Activated CD8-positive, alpha-beta memory T cell treated with anti-CD3 and anti-CD28 coated beads for 48 hours (primary cell): Measurements from ENCODE around the gene TMEM45A.
"Not testable (repeated sequence)": the region's sequence is repeated elsewhere in the genome, so short reads cannot be mapped to it uniquely, and the experiment has no call there.

Experiments used
- DNase-seq, 3 experiments: peaks; one replicate each; pipeline ENCODE4 v3.0.0-alpha.2; 2020; ENCODE audit warnings: low read depth in 2 of 3, low spot score in 2 of 3

TMEM45A gene

DNA sequence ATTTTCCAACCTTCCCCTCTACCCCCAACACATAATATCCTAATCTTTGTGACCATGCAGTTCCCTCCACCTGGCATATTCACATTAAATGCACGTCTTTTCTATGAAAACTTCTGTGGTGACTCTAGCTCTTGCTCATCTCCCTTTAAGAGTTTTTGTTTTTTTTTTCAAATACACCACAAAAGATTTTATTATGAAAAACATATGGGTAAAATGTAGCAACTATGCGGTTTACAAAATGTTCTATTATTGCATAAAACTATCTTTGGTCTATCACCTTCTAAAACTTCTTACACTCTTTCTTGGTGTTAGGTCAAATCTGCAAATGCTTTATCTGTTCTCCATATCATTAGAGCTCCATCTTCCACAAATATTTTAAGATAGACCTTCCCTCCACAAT lies 78.4 kb downstream of the TMEM45A start:
- DNase-seq = no peak

DNA sequence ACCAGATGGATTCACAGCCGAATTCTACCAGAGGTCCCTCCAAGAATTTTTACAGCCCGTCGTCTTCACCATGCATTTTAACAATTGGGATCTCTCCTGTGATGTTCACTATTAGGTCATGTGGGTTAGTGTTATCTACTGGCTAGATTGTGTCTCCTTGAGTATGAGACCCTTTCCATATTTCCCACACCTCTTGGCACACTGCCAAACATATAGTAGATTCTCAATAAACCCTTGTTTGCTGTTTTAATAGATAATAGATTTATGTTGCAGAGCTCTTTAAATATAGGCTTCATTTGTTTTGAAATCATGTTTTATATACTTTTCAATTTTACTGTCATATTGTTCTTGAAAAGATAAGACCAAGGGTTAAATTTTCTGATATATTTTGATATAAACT lies 82.1 kb downstream of the TMEM45A start:
- DNase-seq = no peak

DNA sequence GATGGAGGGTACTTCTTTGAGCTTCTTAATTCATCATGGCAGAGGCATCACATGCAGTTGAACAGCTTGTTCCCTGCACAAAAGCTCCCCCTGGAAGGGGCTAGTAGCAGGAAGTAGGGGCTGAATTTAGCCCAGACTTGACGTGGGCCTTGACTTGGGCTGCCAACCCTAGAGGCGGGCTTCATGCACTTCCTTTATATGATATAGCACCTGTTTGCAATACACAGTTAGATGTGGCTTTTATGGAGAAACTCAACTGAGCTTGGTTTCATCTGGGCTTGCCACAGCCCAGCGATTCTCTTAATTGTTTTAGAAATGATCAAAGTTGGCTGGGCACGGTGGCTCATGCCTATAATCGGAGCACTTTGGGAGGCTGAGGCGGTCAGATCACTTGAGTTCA lies 83.3 kb downstream of the TMEM45A start:
- DNase-seq = no peak

DNA sequence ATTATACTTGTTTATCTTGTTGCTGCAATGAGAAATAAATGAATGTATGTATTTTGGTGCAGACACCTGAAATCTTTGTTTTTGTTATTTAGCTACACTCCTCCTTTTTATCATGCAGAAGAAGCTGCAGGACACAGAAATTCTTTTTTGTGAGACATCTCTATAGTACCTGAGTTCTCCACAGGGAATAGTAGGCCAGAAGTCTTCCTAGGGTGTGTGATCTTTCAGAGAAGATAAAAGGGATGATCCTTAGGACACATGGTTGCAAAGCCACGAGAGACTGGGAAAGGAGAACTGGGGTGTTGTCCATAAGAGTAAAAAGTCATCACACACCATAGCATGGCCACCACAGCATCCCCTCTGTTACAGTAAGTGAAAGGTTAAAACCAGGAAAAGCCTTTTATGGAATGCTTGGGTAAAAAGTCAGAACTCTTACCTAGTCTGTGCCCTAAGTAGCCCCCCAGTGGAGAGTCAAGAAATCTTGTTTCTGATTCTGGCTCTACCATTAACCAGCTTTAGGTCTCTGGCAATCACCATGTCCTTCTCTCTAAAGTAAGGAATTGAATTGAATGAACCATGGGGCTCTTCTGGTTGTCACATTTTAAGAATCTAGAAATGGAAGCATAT lies 85.1 kb downstream of the TMEM45A start:
- DNase-seq = no peak

DNA sequence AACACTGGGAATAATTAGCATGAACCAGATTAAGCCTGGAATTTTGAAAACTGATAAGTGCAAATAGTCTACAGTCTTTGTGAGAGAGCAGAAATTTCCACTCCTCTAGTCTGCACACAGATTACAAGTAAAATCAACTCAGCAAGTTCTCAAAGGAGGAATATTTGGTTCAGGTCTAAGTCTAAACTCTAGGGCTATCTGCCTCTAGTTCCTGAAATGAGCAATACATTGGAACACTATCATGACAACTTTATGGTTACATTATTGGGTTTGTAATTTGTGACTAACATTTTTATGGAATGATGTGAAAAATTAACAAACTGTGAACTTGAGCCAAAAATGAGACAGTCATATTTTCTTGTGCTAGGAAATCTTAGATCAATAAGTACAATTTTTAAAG lies 86.2 kb downstream of the TMEM45A start:
- DNase-seq = no peak

DNA sequence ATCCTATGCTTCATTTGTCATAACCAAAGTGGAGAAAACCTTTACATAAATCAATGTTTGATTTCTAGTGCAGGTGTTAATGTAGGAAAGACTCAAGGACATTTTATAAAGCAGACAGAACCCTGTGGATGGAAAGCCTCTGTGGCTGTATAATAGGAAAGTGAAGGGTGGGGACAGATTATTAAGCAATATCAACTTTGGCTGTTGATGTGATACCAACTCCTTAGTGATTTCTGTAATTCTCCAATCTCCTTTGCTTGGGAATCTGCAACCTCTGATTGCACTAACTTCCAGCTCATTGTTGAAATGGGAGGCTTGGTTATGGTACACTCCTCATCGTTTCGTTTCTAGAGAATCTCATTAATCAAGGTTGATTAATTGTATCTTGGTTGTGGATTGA lies 87.7 kb downstream of the TMEM45A start:
- DNase-seq = no peak

DNA sequence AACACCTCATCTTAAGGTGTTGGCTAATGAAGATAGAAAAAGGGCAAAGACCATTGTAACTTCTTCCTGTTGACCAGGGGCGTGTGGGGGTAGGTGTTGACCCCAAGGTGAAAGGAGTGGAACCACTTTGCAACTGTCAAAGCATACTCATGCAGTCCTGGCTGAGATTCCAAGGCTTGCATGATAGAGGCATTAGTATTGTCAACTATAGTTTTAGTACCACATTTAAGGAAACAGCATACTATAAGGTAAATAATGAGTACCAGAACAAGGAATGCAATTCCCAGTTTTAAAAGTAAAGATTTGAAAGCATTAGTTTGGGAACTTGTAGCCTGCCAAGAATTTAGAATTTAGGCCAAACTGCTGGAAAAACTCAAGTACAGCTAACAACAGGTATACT lies 89.2 kb downstream of the TMEM45A start:
- DNase-seq = no peak

DNA sequence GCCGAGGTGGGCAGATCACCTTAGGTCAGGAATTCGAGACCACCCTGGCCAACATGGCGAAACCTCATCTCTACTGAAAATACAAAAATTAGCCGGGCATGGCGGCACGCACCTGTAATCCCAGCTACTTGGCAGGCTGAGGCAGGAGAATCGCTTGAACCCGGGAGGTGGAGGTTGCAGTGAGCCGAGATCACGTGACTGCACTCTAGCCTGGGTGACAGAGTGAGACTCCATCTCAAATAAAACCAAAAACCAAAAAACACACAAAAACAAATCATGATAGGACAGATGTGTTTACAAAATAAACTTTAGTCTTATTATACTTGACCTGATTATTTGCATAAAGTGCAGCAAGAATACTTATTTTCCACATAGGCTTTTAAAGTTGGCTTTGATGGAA lies 89.7 kb downstream of the TMEM45A start:
- DNase-seq = not testable (repeated sequence)

DNA sequence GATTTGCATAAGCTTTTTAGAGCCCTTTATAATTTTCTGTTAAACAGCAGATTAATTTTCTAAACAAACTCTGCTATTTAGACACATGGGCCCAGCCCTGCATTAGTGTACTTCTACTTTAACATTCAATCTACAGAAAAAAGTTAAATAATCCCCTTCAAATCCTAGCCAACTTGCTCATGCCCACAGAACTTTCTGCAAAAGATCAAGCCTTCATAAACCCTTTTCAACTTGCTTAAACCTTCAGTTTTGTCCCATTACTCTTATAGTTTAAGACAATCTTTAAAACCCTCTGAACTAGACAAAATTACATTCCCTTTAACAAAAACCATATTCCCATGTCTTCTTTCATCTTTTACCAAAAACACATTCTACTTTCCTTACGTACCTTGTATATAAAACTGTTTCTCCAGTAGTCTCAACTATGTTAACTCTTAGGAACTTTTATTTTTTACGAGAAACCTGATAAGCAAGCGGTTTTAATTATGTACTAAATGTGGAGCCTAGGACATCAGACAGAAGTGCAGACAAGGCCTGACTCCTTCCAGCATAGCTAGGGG lies 91.8 kb downstream of the TMEM45A start:
- DNase-seq = no peak

DNA sequence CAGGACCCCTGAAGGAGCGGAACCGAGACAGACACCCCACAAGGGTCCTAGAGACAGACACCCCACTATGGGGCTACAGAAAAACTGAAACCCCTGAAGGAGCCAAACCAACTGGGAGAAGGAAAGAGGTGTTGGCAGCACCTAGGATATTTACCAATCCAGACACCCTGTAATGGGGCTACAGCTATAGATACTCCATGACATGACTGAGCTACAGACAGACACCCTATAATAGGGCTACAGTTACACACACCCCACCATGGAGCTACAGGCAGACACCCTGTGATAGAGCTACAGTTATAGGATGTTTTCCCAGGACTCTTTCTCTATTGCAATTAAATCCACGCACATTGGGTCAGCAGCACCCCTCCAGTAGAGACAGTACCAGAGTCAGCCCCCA lies 94.4 kb downstream of the TMEM45A start:
- DNase-seq = no peak

DNA sequence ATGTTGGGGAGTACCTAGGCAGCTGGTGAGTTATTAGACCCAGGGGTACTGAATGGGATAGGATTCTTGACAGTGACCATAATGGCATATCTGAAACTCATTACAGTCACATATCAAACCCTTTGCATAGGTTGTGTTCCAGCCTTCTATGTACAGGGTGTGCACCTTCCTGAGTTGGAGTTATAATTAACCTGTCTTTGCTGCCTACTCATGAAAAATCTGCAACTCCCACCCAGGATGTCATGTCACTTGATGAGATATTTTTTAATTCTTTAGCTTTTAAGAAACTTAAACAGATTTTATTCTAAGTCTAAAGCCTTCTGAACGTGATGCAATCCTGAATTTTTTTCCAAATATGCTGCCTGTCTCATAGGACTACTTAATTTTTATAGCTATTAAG lies 95.8 kb downstream of the TMEM45A start:
- DNase-seq = no peak

DNA sequence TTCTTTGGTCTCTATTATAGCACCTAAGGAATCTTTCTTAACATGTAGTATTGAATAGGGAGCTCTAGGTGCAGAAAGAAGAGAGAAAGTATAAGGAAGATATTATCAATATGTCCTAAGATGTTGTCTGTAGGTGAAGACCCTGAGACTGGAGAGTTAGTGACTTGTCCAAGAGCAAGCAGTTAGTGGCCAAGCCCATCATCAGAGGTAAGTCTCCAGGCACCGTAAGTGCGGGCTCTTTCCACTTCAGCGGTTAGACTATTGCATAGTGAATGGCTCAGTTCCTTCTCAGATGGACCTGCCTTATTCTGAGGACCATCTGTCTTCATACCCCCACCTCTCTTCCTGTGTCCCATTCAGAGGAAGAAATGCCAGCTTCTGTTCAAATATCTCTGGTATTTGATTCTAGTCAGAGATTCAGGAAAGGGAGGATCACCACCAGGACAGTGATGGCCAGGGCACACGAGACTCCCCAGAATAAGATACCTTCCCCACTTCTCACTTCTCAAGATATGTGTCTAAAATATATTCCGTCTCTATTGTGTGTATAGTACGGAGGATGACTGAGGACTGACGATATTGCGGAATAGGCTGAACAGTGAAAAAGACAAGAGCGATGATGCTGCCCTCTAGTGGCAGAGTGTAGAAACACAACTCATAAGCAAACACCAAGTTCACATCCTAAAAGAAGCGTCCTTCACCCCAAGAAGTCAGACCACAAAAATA lies 97.9 kb downstream of the TMEM45A start:
- DNase-seq = peak in 1 of 3 experiments; percentile 35

DNA sequence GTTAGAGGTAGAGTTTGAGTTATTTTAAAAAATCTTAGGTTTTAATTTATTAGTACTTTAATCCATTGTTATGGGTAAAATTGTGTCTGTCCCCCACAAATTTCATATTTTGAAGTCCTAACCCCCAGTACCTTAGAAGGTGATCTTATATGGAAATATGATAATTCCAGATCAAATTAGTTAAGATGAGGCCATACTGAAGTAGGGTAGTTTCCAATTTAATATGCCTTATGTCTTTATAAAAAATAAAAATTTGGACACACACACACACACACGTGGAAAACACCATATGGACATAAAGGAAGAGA lies 98.4 kb downstream of the TMEM45A start:
- no peak for DNase-seq

DNA sequence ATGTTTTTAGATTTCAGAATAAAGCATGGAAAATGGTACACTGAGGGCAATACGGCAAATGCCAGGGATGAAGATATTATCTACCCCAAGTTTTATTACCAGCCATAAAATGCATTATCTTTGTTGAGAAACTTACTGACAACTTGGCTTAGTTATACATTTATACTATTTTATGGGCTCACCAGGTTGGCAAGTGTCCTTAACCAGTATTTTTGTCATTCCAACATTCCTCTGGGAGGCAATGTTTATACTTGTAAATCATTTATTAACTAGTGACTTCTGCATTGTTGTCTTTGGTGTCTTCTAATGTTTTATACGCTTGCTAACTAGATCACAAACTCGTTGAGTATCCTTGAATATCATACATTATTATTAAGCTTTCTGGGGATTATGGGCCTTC lies 99.0 kb downstream of the TMEM45A start:
- no peak for DNase-seq

DNA sequence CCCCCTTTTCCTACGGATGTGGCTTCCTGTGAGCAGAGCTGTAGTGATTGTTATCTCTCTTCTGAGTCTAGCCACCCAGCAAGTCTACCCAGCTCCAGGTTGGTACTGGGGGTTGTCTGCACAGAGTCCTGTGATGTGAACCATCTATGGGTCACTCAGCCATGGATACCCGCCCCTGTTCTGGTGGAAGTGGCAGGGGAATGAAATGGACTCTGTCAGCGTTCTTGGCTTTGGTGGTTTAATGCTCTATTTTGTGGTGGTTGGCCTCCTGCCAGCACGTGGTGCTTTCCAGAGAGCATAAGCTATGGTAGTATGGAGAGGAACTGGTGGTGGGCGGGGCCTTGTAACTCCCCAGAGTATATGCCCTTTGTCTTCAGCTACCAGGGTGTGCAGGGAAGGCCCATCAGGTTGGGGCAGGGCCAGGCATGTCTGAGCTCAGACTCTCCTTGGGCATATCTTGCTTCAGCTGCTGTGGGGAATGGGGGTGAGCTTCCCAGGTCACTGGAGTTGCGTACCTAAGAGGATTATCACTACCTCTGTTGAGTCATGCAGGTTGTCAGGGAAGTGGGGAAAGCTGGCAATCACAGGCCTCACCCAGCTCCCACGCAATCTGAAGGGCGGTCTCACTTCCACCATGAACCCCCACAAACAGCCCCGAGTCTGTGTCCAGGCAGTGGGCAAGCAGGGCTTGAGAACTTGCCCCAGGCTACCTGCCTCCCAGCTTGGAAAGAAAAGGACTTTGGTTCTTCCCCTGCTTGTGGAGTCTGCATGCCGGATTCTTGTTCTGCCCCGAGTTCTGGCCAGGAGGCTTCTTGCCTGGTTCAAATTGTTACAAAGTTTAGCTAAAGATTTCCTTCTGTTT lies 108.0 kb downstream of the TMEM45A start:
- no peak for DNase-seq

DNA sequence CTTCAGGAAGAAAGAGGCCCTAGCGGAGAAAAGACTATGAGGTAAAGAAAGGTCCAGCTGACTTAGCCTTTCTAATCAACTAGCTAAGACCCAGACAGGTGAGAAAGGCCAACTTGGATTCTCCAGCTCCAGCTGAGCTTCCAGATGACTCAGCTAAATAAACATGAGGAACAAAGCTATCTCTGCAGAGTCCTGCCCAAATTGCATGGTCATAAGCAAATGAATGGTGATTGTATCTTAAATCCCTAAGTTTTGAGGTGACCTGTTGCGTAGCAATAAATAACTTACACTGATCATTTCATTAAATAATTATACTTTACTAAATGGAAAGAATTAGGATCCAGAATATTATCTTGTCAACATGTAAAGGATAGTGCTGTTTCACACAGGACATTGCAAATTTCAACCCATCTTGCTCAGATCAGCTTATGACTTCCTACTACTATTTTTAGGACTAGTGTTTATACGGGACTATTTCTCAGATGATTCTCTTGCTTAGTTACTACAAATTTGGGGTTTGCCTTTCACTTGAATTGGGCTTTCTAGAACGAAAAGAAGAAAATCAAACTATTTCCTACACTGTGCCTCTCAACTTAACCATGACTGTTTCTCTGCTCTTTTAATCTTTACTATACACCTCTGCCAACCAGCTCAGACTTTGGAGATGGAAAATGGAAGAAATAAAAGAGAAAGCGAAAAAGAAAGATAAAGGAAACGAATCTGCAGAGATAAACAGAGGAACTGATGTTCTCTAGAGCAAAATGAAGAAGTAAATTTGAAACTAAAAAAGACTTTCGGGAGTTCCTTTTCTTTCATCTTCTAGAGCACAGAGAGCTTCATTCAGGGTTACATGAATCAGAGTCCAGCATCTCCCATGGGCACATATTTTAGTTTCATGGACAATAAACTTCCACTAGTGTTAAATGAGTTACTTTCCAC lies 110.4 kb downstream of the TMEM45A start:
- no peak for DNase-seq

DNA sequence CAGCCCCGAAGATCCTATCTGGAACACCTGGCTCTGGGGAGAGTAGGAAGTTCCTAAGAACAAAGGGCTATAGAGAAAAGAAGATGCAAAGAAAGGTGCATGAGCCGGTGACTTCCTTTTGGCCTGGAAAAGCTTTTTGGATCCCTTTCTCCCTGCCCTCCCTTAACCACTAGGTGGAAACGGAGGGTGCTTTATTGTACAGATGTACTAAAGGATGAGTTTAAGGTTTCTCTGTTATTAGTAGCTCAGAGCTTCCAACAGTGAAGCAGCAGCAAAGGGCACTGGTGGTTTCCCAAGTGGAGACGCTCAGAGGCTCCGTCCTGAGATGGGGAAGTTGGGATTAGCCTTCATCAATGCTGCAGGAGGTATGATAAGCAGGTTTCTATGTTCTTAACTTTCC lies 111.0 kb downstream of the TMEM45A start:
- DNase-seq = no peak

DNA sequence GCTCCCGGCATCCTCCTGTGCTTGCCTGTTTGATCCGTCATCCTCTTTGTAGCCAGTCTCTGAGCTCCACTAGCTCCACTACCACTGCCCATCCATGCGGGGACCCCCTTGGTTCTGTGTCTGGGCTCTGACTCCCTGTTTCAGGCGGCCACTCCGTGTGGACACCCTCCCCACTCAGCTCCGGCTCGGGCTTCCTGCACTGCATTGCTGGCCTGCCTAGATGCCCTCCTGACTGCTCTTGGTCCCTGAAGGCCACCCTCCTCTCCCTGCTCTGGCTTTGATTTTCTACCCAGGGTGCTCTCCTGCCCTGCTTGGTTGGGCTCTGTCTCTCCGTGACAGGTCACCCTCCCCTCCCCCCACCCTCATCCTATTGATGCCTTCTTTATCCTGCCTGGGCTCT lies 112.9 kb downstream of the TMEM45A start:
- no peak for DNase-seq

DNA sequence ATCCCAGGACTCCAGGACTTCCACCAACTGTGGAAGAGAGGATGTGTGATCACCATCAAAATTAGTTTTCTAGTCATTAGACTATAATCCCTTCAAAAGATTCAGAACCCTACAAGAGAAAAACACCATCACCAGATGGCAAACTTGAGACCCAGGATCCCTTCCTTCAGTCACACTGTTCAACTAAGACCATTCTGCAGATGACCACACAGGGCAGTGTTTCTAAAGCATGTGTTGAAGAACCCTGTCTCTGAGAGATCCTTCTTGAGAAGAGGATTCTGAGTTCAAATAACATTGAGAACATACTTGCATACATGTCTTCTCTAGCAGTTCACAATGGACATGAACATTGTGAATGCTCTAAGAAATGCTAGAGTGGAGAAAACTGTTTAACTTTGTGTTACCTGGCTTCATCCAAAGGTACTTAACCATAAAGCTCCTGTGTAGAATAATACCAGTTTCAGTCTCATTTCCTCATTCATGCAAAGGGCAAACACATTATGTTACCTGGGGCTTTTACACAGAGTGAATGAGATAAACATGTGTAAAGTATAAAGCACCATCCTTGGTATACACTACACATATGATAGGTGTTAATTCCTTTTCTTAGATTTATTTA lies 114.6 kb downstream of the TMEM45A start:
- no peak for DNase-seq

DNA sequence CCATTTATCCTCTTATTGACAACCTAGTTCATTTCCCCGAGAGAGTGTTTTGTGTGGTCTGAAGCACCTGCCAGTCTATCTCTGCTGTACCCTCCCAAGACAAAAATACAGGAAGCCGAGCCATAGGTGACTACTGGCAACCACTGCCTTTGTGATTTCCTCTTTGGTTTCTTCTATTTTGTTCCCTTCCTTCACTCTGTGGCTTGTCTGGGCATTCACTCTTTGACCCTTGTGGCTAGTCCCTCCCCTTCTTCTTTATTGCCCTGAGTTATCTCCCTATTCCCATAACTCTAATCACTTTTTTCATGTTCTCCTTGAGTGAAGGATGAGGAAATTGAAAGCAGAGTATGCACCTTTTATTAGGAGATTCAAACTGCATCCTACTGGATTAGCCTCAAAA lies 116.9 kb downstream of the TMEM45A start, which contains the start of gene ADGRG7:
Gene ADGRG7, plus strand, starts transcription at position 297 of the 400 bp plus-strand sequence. CDS start 256 bp downstream, outside the sequence.
- no peak for DNase-seq
